Measurements from ENCODE around the gene EIF1AD.
"Not testable (repeated sequence)": the region's sequence is repeated elsewhere in the genome, so short reads cannot be mapped to it uniquely, and the experiment has no call there.

The EIF1AD gene

GRCh38 chr11:65968600-65969482, 33.1 kb downstream of the EIF1AD start:
- no peak for DNase-seq (ENCODE audit: low read depth in 2 of 2)

GRCh38 chr11:65967329-65967934, 34.5 kb downstream of the EIF1AD start:
- DNase-seq (ENCODE audit: low read depth in 2 of 2), result no peak

- no peak for DNase-seq (ENCODE audit: low read depth in 2 of 2)
These were observed 35.8 kb downstream of the EIF1AD start for GRCh38 chr11:65965986-65966762.

- DNase-seq (ENCODE audit: low read depth in 2 of 2), result no peak
These were observed 37.1 kb downstream of the EIF1AD start for GRCh38 chr11:65964906-65965305.

GRCh38 chr11:65962141-65962564, 39.8 kb downstream of the EIF1AD start:
- no peak for DNase-seq (ENCODE audit: low read depth in 2 of 2)

- peak; percentile 87 to 88 for DNase-seq (ENCODE audit: low read depth in 2 of 2)
These were observed 40.5 kb downstream of the EIF1AD start, which contains the start of gene SART1 for GRCh38 chr11:65961267-65962140. TSS of gene SART1 (plus strand) at chr11:65961734. CDS start at chr11:65961781, 47 bp downstream.

GRCh38 chr11:65960824-65961266, 41.1 kb downstream of the EIF1AD start:
- no peak for DNase-seq (ENCODE audit: low read depth in 2 of 2)

- DNase-seq (ENCODE audit: low read depth in 2 of 2), result no peak
These were observed 43.1 kb downstream of the EIF1AD start for GRCh38 chr11:65958774-65959420.

GRCh38 chr11:65958291-65958690, 43.7 kb downstream of the EIF1AD start:
- DNase-seq (ENCODE audit: low read depth in 2 of 2), result no peak

- no peak for DNase-seq (ENCODE audit: low read depth in 2 of 2)
These were observed 47.2 kb downstream of the EIF1AD start for GRCh38 chr11:65954771-65955170.

- DNase-seq (ENCODE audit: low read depth in 2 of 2), result no peak
These were observed 48.5 kb downstream of the EIF1AD start for GRCh38 chr11:65953471-65953870.

GRCh38 chr11:65952052-65952521, 49.9 kb downstream of the EIF1AD start:
- DNase-seq (ENCODE audit: low read depth in 2 of 2), result no peak

GRCh38 chr11:65951641-65952040, 50.3 kb downstream of the EIF1AD start:
- not testable (repeated sequence) for DNase-seq (ENCODE audit: low read depth in 2 of 2)

GRCh38 chr11:65950711-65951110, 51.2 kb downstream of the EIF1AD start:
- DNase-seq (ENCODE audit: low read depth in 2 of 2), result not testable (repeated sequence)

GRCh38 chr11:65947603-65948125, 54.3 kb downstream of the EIF1AD start:
- no peak for DNase-seq (ENCODE audit: low read depth in 2 of 2)

- no peak for DNase-seq (ENCODE audit: low read depth in 2 of 2)
These were observed 54.8 kb downstream of the EIF1AD start for GRCh38 chr11:65947133-65947532.

- DNase-seq (ENCODE audit: low read depth in 2 of 2), result no peak
These were observed 55.3 kb downstream of the EIF1AD start for GRCh38 chr11:65946655-65947054.

Data from stimulated activated CD8-positive, alpha-beta memory T cell treated with anti-CD3 and anti-CD28 coated beads, Interleukin-7, amount 100 ng/mL, for 1 hour (primary cell).